Measurements from ENCODE around the gene XXYLT1.
"Not testable (repeated sequence)": the region's sequence is repeated elsewhere in the genome, so short reads cannot be mapped to it uniquely, and the experiment has no call there.

XXYLT1 gene

GRCh38 chr3:195057716-195058115, 213.2 kb downstream of the XXYLT1 start:
- no peak for DNase-seq

- DNase-seq, result no peak
These were observed 214.5 kb downstream of the XXYLT1 start for GRCh38 chr3:195056506-195056905.

- DNase-seq, result no peak
These were observed 216.6 kb downstream of the XXYLT1 start for GRCh38 chr3:195054311-195054710.

- DNase-seq, result peak; percentile 25
These were observed 218.0 kb downstream of the XXYLT1 start for GRCh38 chr3:195052939-195053338.

- DNase-seq, result not testable (repeated sequence)
These were observed 220.7 kb downstream of the XXYLT1 start for GRCh38 chr3:195050296-195050695.

- DNase-seq, result peak; percentile 63
These were observed 222.7 kb downstream of the XXYLT1 start for GRCh38 chr3:195048059-195048905.

GRCh38 chr3:195047536-195047935, 223.4 kb downstream of the XXYLT1 start:
- no peak for DNase-seq

- no peak for DNase-seq
These were observed 224.5 kb downstream of the XXYLT1 start for GRCh38 chr3:195046441-195046840.

GRCh38 chr3:195045481-195046210, 225.3 kb downstream of the XXYLT1 start:
- DNase-seq, result no peak

- no peak for DNase-seq
These were observed 226.5 kb downstream of the XXYLT1 start for GRCh38 chr3:195044411-195044810.

- DNase-seq, result no peak
These were observed 227.2 kb downstream of the XXYLT1 start for GRCh38 chr3:195043607-195044339.

- peak; percentile 21 for DNase-seq
These were observed 228.0 kb downstream of the XXYLT1 start for GRCh38 chr3:195042743-195043606.

GRCh38 chr3:195041871-195042742, 228.9 kb downstream of the XXYLT1 start:
- DNase-seq, result no peak

GRCh38 chr3:195040773-195041520, 230.0 kb downstream of the XXYLT1 start:
- no peak for DNase-seq

- peak; percentile 94 for DNase-seq
These were observed 230.9 kb downstream of the XXYLT1 start for GRCh38 chr3:195040094-195040493.

GRCh38 chr3:195039180-195039843, 231.6 kb downstream of the XXYLT1 start:
- no peak for DNase-seq

- DNase-seq, result no peak
These were observed 232.8 kb downstream of the XXYLT1 start for GRCh38 chr3:195038161-195038560.

GRCh38 chr3:195037586-195037985, 233.4 kb downstream of the XXYLT1 start:
- not testable (repeated sequence) for DNase-seq

GRCh38 chr3:195036974-195037373, 234.0 kb downstream of the XXYLT1 start:
- no peak for DNase-seq

GRCh38 chr3:195036574-195036973, 234.4 kb downstream of the XXYLT1 start:
- DNase-seq, result no peak

Data from MV-4-11 (cell line).